Loucy (cell line): ENCODE data around the gene RPS6KA2.

Experiments used
- EZH2phosphoT487 ChIP-seq: fragments of 200-600 bp; IDR thresholded peaks from 2 replicates; pipeline ENCODE4 v1.6.1; 2018; ENCODE audit warnings: antibody characterized with exemption, mild to moderate bottlenecking, moderate library complexity, borderline replicate concordance
- TF ChIP-seq, protein P1 (sequence below): fragments of 200-600 bp; sonication (generic); conservative IDR thresholded peaks from 2 replicates; pipeline ENCODE4 v1.5.1; 2014; ENCODE audit warnings: mild to moderate bottlenecking, antibody characterized with exemption, low read length

DNA sequence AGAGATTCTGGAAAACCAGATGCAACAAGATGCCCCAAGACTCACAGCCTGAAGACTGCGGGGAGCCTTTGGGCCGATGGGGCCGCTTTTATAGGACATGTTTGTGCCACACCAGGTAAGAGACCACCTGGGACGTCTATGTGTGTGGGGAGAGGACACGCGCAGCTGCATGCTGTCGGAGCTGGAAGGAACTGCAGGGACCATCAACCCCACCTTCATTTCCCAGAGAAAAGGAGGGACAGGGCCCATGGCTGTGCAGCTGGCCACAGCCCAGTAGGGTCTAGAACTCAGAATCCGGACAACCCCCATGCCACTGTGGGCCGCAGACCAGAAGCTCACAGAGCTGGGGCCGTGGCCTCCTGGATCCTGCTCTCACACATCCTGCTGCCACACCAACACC, 144.0 kb downstream of the RPS6KA2 start:
- TF ChIP-seq, protein P1, sequence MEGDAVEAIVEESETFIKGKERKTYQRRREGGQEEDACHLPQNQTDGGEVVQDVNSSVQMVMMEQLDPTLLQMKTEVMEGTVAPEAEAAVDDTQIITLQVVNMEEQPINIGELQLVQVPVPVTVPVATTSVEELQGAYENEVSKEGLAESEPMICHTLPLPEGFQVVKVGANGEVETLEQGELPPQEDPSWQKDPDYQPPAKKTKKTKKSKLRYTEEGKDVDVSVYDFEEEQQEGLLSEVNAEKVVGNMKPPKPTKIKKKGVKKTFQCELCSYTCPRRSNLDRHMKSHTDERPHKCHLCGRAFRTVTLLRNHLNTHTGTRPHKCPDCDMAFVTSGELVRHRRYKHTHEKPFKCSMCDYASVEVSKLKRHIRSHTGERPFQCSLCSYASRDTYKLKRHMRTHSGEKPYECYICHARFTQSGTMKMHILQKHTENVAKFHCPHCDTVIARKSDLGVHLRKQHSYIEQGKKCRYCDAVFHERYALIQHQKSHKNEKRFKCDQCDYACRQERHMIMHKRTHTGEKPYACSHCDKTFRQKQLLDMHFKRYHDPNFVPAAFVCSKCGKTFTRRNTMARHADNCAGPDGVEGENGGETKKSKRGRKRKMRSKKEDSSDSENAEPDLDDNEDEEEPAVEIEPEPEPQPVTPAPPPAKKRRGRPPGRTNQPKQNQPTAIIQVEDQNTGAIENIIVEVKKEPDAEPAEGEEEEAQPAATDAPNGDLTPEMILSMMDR, result no peak
- no peak for TF ChIP-seq EZH2phosphoT487
